Measurements from ENCODE around the gene ITGA2.
A peak's percentile ranks its signal among the peaks of the same experiment; 100 is the strongest.

Gene ITGA2

GRCh38 chr5:53112909-53113308 lies 123.8 kb downstream of the ITGA2 start:
- no peak for DNase-seq (ENCODE audit: low spot score)
- no peak for TF ChIP-seq CTCF (IDR thresholded peaks at IDR 0.05; ENCODE audit: extremely low read depth, insufficient read depth, missing control alignments)
- in situ Hi-C loops (cut with MboI; ENCODE audit: low pct_unique_long_range_greater_than_20kb, low sequenced_read_pairs, unreplicated experiment), result no loop called here

- in situ Hi-C loops (cut with MboI; ENCODE audit: low pct_unique_long_range_greater_than_20kb, low sequenced_read_pairs, unreplicated experiment), result no loop called here
- TF ChIP-seq CTCF (IDR thresholded peaks at IDR 0.05; ENCODE audit: extremely low read depth, insufficient read depth, missing control alignments), result no peak
These were observed 124.8 kb downstream of the ITGA2 start for GRCh38 chr5:53113947-53114346.

GRCh38 chr5:53114988-53115387 lies 125.8 kb downstream of the ITGA2 start:
- no peak for DNase-seq (ENCODE audit: low spot score)
- in situ Hi-C loops (cut with MboI; ENCODE audit: low pct_unique_long_range_greater_than_20kb, low sequenced_read_pairs, unreplicated experiment), result no loop called here
- TF ChIP-seq CTCF (IDR thresholded peaks at IDR 0.05; ENCODE audit: extremely low read depth, insufficient read depth, missing control alignments), result no peak

More at GRCh38 chr5:53113947-53114346, 124.8 kb downstream of the ITGA2 start:
- no peak for DNase-seq (ENCODE audit: low spot score)

- no peak for TF ChIP-seq CTCF (IDR thresholded peaks at IDR 0.05; ENCODE audit: extremely low read depth, insufficient read depth, missing control alignments)
- no peak for DNase-seq (ENCODE audit: low spot score)
- in situ Hi-C loops (cut with MboI; ENCODE audit: low pct_unique_long_range_greater_than_20kb, low sequenced_read_pairs, unreplicated experiment), result no loop called here
These were observed 127.4 kb downstream of the ITGA2 start for GRCh38 chr5:53116597-53116996.

- TF ChIP-seq CTCF (IDR thresholded peaks at IDR 0.05; ENCODE audit: extremely low read depth, insufficient read depth, missing control alignments), result no peak
- DNase-seq (ENCODE audit: low spot score), result no peak
- in situ Hi-C loops (cut with MboI; ENCODE audit: low pct_unique_long_range_greater_than_20kb, low sequenced_read_pairs, unreplicated experiment), result no loop called here
These were observed 129.7 kb downstream of the ITGA2 start for GRCh38 chr5:53118879-53119278.

- no peak for DNase-seq (ENCODE audit: low spot score)
- in situ Hi-C loops (cut with MboI; ENCODE audit: low pct_unique_long_range_greater_than_20kb, low sequenced_read_pairs, unreplicated experiment), result no loop called here
- TF ChIP-seq CTCF (IDR thresholded peaks at IDR 0.05; ENCODE audit: extremely low read depth, insufficient read depth, missing control alignments), result no peak
These were observed 131.0 kb downstream of the ITGA2 start for GRCh38 chr5:53120165-53120564.

GRCh38 chr5:53123702-53124101 lies 134.6 kb downstream of the ITGA2 start:
- in situ Hi-C loops (cut with MboI; ENCODE audit: low pct_unique_long_range_greater_than_20kb, low sequenced_read_pairs, unreplicated experiment), result no loop called here

More at GRCh38 chr5:53123702-53124101, 134.6 kb downstream of the ITGA2 start:
- peak; percentile 3 for TF ChIP-seq CTCF (IDR thresholded peaks at IDR 0.05; ENCODE audit: extremely low read depth, insufficient read depth, missing control alignments)
- DNase-seq (ENCODE audit: low spot score), result no peak

Data from GM13977 (cell line).